ENCODE results near the gene PUM2. TPM values are rescaled to one million over a fixed set of nuclear protein-coding genes. Genes with fewer than 3 reads are reported as not detected.
"Not testable (repeated sequence)": the region's sequence is repeated elsewhere in the genome, so short reads cannot be mapped to it uniquely, and the experiment has no call there.

Gene PUM2, protein sequence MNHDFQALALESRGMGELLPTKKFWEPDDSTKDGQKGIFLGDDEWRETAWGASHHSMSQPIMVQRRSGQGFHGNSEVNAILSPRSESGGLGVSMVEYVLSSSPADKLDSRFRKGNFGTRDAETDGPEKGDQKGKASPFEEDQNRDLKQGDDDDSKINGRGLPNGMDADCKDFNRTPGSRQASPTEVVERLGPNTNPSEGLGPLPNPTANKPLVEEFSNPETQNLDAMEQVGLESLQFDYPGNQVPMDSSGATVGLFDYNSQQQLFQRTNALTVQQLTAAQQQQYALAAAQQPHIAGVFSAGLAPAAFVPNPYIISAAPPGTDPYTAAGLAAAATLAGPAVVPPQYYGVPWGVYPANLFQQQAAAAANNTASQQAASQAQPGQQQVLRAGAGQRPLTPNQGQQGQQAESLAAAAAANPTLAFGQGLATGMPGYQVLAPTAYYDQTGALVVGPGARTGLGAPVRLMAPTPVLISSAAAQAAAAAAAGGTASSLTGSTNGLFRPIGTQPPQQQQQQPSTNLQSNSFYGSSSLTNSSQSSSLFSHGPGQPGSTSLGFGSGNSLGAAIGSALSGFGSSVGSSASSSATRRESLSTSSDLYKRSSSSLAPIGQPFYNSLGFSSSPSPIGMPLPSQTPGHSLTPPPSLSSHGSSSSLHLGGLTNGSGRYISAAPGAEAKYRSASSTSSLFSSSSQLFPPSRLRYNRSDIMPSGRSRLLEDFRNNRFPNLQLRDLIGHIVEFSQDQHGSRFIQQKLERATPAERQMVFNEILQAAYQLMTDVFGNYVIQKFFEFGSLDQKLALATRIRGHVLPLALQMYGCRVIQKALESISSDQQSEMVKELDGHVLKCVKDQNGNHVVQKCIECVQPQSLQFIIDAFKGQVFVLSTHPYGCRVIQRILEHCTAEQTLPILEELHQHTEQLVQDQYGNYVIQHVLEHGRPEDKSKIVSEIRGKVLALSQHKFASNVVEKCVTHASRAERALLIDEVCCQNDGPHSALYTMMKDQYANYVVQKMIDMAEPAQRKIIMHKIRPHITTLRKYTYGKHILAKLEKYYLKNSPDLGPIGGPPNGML
- 10 to 100 TPM; 14.8 to 24.5 (median 19.9) TPM for polyA plus RNA-seq

DNA sequence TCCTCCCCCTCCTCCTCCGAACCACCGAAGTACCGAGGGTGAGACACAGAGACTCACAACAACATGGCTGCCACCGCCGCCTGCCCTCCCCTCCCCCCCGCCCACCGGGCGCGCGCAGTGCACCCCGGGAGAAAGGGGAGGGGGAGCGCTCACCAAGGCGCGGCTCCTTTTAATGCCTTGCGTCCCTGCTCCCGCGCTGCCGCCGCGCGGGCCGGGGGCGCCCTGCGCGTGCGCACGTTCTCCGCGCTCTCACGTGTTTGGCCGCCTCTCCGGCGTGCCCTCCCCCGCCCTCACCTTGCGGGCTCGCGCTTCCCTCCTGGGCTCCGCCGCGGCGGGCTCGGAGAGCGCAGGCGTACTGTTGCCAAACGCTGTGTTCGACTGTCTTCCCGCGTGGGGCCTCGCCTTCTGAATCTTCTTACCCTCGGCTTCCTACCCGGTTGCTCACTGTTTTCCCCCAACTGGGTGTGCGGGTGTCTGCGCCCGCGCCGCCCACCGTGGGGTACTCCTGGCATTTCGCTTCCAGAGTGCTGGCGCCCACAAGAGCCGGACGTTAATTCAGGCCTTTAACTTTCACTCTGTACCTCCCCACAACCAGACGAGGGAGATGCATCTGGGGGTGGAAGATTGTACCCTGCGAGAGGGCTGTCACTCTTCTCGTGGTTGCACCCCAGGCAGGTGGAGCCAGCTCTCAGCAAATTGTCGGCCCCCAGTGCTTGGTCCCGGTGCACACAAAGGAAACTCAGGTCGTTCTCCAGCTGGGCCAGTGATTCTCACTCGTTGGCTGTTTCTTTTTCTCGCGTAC lies at the start of gene PUM2:
Gene PUM2 (minus strand): TSS at position 92 of the 802 bp plus-strand sequence. CDS start 23,484 bp downstream, outside the sequence.
- H3K27ac ChIP-seq (ENCODE audit: low read depth, low read length): no peak within 1 kb of the TSS
- WGBS, 3 donors: 1% methylated on average over 56 to 66 of the region's 70 CpGs

DNA sequence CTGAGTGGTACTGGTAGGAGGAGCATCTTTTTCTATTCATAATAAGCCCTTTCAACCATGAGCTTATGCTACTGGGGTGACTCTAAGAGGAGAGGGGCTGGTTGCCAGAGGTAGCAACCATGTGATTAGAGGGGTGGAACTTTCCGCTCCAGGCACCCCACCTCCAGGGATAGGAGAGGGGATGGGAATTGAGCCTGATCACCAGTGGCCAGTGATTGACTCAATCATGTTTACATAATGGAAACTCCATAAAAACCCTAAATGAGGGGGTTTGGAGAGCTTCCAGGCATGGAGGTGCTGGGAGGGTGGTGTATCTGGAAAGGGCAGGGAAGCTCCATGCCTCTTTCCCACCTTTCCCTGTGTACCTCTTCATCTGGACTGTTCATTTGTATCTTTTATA lies 49.7 kb upstream of the PUM2 start:
- WGBS, 3 donors: 78 to 94% (median 82%) methylated on average over 1 of the region's 1 CpG
- no peak overlapping the region for H3K27ac ChIP-seq (ENCODE audit: low read depth, low read length)

DNA sequence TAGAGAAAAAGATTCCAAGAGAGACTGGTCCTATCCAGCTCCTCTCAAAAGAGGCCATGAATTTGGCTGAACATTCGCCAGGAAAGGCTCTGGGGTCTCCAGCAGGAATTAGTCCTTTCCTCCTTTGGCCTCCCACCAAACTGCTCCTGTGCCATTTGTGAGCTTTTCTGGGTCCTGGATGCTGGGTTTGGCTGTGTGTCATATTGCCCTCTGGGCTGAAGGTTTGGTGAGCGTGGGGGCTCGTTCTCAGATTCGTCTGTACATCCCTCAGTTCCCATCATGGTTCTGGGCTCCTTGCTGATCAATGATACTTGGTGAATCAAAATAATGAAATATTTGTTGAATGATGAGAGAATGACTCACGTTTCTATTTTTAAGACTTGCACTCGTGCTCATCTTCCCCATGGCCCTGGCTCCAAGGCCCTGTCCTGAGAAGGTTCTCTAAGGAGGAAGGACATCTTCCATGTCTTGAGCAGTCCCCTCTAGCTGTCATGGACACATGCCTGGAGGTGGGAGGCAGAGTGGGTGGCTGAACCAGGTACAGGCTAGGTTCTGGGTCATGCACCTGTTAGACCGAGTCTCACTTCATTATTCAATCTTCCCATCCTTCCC lies 48.4 kb upstream of the PUM2 start:
- H3K27ac ChIP-seq (ENCODE audit: low read depth, low read length): no peak overlapping the region

DNA sequence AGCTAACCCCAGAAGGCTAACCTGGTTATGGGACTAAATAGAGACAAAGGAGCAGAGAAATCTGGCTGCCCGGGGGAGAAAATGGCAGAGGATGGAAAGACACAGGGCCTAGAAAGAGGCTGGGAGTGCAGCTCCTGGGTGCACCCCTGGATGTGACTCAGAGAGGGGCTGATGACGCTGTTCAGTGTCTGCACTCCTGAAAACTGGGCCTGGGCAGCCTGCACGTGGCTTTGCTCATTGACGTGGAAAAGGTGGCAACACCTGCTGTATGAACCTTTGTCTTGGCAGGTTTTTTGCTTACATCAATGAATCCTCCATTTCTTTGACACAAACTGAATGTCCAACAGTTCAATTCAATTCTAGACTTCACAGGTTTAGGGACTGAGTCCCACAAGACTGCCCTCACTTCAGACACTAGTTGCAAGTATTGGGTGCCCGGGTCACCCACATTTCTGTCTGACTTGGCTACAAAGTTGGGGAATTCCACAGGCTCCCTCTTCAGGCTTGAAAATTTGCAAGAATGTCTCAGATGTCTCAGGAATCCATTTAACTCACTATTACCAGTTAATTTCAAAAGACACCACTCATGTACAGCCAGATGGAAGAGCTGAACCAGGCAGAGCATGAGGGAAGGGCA lies 47.3 kb upstream of the PUM2 start:
- 80 to 92% (median 91%) methylated on average over 5 of the region's 5 CpGs for WGBS, 3 donors
- H3K27ac ChIP-seq (ENCODE audit: low read depth, low read length): no peak overlapping the region

More for the DNA sequence above, 48.4 kb upstream of the PUM2 start:
- WGBS, 3 donors: 73 to 82% (median 75%) methylated on average over 7 of the region's 7 CpGs

DNA sequence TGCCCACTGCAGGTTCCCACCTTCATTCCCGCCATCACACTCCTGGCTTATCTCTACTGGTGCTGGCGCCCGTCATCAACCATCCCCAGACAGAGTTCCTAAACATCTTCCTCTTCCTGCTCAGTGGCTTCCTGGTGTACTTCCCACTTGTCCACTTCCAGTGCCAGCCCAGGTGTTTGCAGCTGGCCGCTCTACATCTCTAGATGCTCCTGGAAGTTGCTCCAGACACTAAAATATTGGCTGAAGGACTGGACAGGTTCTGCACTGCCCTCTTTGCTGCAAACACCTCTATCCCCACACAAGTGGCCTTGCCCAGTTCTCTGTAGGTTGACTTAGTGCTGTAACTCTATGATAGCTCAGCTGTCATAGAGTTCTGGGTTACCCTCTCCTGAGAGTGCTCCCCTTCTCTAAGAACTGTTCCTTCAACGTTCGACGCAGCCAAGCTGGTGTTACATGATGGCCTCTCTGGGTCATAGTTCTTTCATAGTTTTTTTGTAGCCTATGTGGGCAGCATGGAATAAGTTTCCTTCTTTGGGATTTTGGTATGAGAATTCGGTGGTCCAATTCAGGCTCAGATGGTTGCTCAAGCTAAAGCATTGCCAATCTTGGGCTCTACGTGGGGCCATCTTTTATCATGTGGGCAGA lies 45.8 kb upstream of the PUM2 start:
- 74 to 88% (median 85%) methylated on average over 9 of the region's 9 CpGs for WGBS, 3 donors
- no peak overlapping the region for H3K27ac ChIP-seq (ENCODE audit: low read depth, low read length)

DNA sequence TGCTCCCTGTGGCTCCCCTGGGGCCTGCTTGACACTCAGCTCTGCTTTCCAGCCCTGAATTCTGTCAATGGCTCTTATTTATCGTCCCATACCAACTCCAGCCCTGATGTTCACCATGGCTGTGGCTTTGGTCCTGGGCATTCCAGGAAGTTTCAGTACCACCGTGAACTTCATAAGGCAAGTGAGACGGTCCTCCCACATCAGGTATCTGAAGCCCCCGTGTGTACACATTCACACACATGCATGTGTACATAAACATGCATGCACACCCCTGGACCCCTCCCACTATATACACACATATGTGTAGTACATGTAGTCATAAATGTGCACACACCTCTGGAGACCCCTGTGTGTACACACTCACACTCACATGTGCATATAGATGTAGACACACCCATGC lies 43.3 kb upstream of the PUM2 start:
- 87 to 90% (median 88%) methylated on average over 4 of the region's 4 CpGs for WGBS, 3 donors

DNA sequence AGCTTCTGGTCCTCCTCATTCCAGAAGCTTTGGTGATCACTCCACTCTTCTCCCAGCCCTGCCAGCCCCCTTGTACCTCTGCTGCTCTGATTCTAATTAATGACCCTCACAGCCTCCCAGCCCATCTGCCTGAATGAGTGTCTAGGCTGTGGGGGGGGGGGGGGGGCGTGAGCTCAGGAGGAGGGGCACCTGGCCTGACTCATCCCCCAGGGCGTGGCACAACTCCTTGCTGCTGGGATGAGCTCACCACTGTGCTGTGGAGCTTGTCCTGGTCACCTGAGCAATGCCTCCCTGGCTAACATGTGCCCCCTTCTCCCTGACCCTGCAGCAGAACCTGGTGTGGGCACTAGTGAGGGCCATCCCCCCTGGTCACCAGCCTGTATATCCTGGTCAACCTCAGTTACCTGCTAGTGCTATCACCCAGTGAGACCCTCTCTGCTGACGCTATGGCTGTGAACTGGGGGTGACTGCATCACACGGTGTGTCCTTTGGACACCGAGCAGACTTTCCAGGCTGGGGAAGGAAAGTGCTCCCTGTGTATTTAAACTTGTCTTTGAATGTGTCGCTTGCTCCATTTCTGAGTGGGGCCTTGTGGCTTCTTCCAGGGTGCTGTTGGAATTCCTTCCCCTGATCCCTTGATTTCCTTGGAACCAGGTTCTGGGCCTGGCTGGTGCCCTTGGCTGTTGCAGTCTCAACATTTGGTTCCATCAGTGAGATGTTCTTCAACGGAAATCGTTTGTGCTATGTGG lies 41.5 kb upstream of the PUM2 start:
- WGBS, 3 donors: 85 to 91% (median 87%) methylated on average over 7 to 8 of the region's 8 CpGs

More for the DNA sequence above, 43.3 kb upstream of the PUM2 start:
- no peak overlapping the region for H3K27ac ChIP-seq (ENCODE audit: low read depth, low read length)

DNA sequence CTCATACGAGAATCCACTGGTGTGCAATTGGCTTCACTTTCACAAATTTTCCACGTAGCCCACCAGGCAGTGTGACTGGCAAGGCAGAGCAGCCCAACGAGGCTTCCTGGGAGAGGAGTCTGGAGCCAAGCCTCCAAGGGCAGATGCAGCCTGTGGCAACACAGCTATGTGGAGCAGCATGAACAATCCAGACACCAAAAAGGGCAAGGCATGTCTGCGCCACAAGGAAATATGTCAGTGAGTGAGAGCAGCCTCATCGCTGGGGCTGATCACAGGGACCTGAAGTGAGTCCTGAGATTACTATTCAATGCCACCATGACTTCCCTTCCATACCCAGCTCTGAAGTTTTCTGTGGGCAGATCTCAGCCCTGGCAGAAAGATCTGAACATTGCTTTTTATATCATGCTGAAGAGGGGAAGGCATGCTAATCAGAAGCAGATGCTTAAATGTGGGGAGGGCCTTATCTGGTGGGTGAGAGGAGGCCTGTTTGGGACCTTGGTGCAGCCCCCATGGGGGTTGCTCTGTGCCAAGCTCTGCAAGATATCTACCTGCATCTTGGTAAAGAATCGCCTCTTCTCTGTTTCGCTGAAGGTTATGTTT lies 40.0 kb upstream of the PUM2 start:
- 84 to 88% (median 86%) methylated on average over 7 of the region's 7 CpGs for WGBS, 3 donors
- no peak overlapping the region for H3K27ac ChIP-seq (ENCODE audit: low read depth, low read length)

More for the DNA sequence above, 41.5 kb upstream of the PUM2 start:
- H3K27ac ChIP-seq (ENCODE audit: low read depth, low read length): no peak overlapping the region

DNA sequence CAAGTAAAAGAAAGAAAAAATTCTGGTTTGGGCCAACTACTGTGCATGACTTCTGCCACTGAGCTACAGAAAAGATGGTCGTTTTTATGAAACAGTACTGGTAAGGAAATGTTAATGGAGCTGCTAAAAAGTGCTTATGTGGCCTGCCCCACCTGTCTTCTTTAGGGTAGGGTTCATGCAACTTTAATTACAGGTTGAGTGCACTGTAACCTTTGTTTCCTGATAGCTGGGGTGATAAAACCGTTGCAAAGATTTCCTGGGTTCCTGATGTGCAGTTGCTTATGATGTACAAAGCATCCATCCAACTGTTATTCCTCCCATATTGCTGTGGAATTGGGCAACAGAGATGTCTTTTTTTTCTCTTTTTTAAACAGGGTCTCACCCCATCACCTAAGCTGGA lies 34.3 kb upstream of the PUM2 start:
- 49 to 68% (median 64%) methylated on average over 2 of the region's 2 CpGs for WGBS, 3 donors
- no peak overlapping the region for H3K27ac ChIP-seq (ENCODE audit: low read depth, low read length)

DNA sequence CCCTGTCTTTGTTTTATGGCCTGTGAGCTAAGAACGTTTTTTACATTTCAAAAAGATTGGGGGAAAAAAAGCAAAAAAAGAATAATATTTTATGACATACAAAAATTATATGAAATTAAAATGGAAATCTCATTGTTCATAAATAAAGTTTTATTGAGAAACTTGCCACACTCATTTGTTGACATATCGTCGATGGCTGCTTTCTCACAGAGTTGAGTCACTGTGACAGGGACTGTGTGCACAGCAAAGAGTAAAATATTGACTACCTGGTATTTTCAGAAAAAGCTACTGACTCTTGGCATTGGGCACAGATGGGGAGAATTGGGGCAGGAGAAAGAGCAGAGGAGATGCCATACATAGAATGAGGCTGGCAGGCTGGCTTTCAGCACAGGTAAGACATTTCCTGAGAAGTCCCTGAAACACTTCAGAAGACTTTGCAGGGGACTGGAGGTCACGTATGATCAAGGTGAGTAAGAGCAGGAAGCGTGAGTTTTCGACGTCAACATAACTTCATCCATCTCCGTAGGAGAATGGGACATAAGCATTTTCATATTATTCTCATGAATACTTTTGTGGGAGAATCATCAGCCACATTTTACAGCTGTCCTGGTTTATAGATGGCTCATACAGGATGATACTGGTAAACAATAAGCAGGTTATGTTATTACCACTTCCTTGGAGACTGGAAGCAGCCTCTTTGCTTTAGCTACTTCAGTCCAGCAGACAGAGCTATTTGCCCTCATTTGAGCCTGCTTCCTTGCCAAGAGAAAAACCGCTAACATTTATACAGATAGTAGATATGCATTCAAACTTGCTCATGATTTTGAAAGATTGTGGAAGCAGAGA lies 32.5 kb upstream of the PUM2 start:
- 86 to 88% (median 87%) methylated on average over 9 of the region's 9 CpGs for WGBS, 3 donors
- no peak overlapping the region for H3K27ac ChIP-seq (ENCODE audit: low read depth, low read length)

DNA sequence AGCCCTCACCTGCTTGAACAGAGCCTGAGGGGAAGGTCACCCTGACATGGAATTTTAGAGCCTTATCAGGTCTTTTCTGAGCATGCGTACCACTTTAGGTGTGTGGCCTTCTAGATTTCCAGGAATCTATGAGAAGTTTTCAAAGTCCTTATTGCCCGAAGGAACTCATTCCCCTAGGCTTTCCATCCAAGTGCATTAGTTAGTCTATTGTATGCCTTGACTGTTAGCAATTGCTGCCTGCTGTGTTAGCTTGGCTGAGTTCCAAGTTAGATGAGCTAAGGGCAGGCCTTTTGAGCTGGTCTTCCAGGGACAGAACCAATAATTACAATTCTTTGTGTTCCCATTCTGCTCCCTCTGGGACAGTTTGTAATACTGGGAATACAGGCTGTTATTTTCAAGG lies 30.8 kb upstream of the PUM2 start:
- no peak overlapping the region for H3K27ac ChIP-seq (ENCODE audit: low read depth, low read length)
- WGBS, 3 donors: 46 to 77% (median 48%) methylated on average over 2 of the region's 2 CpGs

DNA sequence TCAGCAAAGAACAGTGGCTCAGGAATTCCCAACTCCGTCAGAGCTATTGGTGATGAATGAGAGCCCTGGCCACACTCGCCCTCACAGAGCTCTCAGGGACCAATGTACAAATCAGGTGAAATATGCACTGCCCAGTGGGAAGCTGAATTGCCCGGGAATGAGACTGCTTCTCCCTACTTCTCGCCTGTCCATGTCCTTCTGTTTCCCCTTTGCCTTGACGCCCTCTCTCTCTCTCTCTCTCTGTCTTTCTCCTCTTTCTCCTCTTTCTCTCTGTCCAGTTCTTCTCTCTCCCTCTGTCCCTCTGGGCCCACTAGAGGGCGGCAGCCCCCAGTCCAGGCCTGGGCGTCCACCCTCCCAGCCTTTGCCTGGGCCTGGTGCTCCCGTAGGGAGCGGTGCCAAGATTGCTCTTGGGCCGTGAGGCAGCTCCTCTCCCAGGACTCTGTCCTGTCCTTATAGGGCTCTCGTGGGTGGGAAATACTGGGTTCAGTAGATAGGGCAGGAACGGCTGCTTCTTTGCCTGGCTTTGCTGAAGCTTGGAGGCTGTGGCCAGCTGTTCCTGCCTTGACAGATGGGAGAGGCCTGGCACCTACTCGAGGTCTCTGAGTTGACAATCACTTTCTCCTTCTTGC lies 28.4 kb upstream of the PUM2 start:
- no peak overlapping the region for H3K27ac ChIP-seq (ENCODE audit: low read depth, low read length)
- WGBS, 3 donors: 33 to 39% (median 34%) methylated on average over 13 of the region's 13 CpGs

DNA sequence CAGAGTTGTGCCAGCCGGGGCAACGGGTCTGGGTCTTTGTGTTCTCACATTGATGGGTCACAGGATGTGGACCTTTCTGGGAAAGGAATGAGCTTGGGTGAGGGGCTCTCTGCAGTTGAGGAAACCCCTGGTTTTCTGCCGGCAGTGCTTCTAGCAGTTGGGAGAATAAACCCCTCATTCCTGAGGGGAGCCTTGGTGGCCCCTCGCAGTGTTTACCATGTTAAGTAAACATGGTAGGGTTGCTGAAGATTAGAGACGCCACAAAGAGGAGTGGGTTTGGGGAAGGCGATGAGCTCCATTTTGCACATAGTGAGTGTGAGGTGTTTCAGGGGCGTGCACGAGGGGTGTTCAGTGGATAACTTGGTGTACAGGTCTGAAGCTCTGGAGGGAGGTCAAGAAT lies 27.7 kb upstream of the PUM2 start:
- 68 to 80% (median 78%) methylated on average over 8 of the region's 8 CpGs for WGBS, 3 donors
- H3K27ac ChIP-seq (ENCODE audit: low read depth, low read length): no peak overlapping the region

DNA sequence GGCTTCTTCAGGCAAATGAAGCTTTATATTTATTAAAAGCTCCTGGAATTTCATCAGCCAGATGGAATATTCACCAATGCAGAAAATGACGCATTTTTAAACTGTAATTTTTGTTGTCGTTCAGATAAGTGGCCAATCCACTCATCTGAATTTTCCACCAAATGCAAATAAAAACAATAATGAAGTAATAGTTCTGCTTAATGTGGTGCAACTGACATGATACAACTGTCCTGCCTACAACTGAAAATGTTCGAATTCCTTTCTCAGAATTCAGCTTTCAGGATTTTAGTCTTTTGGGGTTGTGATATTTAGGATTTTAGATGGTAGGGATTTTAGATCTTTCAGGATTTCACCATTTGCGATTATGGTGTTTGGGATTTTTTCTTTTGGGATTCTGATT lies 27.1 kb upstream of the PUM2 start:
- no peak overlapping the region for H3K27ac ChIP-seq (ENCODE audit: low read depth, low read length)
- whole genome bisulfite sequencing, 3 donors: 91 to 94% (median 92%) methylated on average over 4 of the region's 4 CpGs

DNA sequence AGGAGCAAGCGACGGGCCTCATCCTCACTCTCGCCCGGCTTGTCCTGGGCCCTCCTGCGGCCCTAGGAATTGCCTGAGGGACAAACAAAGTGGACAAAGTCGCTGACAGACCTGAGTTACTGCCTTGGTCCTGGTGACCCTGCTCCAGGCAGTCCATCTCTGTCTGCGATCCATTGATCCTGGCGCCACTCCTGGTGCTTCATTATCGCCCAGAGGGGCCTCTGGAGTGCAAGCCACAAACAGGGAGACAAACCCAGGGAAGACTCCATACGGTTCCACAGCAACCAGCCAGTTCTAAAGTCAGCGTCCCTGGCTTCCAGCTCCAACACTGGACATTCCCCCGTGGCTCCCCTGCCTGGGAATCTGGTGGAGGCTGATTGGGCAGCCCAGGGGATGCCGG lies 24.3 kb upstream of the PUM2 start:
- WGBS, 3 donors: 81 to 88% (median 83%) methylated on average over 12 of the region's 13 CpGs
- not testable (repeated sequence) for H3K27ac ChIP-seq (ENCODE audit: low read depth, low read length)
